HAP-1 (cell line): Measurements from ENCODE around the gene ADGRG2.

Experiments used
- DNase-seq, 2 experiments: peaks; one replicate each; pipeline ENCODE4 v3.0.0-alpha.2; 2016 to 2020; ENCODE audit warnings: low spot score in 2 of 2
- H3K27me3 ChIP-seq: fragments of 250-450 bp; sonication (Bioruptor Pico); 2 replicates; pipeline ENCODE4 v1.5.1; 2020; ENCODE audit warnings: low read depth, mild to moderate bottlenecking, moderate library complexity
- H3K36me3 ChIP-seq: fragments of 250-450 bp; sonication (Bioruptor Pico); replicated peaks from 2 replicates; pipeline ENCODE4 v1.5.1; 2020; ENCODE audit warnings: mild to moderate bottlenecking
- H3K4me1 ChIP-seq: fragments of 250-450 bp; sonication (Bioruptor Pico); 2 replicates; pipeline ENCODE4 v1.5.1; 2020; ENCODE audit warnings: mild to moderate bottlenecking
- H3K4me3 ChIP-seq: fragments of 250-450 bp; sonication (Bioruptor Pico); 2 replicates; pipeline ENCODE4 v1.5.1; 2020; ENCODE audit warnings: mild to moderate bottlenecking, moderate library complexity
- H3K9me3 ChIP-seq: fragments of 250-450 bp; sonication (Bioruptor Pico); 2 replicates; pipeline ENCODE4 v1.5.1; 2020; ENCODE audit warnings: mild to moderate bottlenecking, moderate library complexity
- in situ Hi-C: fragments of 300-500 bp; cut with MboI; formaldehyde crosslinking; loops from 3 replicates; pipeline ENCODE4 v1.14.3; 2020; ENCODE audit warnings: low sequenced_read_pairs, inconsistent platforms, mixed read lengths

The ADGRG2 gene

DNA sequence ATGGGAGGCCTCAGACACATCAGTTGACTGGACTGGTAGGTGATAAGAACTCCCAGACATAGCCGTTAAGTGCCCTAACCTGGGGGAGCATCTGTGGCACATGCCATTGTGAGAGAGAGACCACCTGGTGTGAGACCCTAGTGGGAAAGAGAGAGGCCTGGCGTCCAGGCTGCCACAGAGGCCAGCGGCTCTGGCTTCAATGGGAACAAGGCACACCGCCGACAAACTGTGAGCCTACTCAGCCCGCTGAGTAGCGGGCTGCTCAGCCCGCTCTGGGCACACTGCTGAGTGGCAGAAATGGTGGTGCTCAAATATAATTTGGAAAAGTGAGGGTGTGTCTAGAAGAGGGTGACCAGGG lies 172.3 kb downstream of the ADGRG2 start:
- Histone ChIP-seq H3K9me3 (no peaks in the 10 kb centered on the region), H3K4me1 (no peaks in the 10 kb centered on the region), H3K4me3 (no peak overlapping the region), H3K27me3 (no peaks in the 10 kb centered on the region), H3K36me3 (peaks cover 10% of the 10 kb centered on the region; the same call in 1 of the 2 replicates)
- DNase-seq = no peak
- in situ Hi-C loops = no loop called here

DNA sequence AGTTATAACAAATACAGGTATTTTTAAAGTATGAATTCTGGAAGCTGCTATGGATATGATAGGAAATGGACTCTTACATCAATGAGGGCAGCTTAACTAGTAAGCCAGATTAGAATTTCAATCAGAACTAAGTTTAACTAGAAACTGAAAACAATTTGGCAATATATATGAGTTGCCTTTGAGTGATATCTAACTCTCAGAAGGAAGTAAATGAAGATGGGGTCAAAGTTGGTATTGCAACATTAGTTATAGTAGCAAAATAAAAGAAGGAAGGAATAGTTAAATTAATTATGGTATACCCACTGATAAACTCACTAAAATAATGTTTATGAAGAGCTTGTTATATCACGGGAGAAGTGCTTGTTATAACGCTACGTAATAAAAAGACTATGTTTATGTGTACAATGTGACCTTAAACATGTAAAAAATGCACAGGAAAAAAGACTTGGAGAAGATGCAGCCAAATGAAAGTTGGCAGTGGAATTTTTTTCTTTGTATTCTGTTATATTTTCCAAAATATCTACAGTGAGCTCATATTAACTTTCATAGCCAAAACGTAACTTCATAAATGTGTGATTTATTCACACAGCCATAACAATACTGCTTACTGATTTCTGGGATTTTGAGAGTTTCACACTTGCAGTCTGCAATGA lies 172.9 kb downstream of the ADGRG2 start:
- DNase-seq = no peak
- H3K4me3 ChIP-seq = no peak overlapping the region
- no peaks in the 10 kb centered on the region for H3K27me3 ChIP-seq
- no peaks in the 10 kb centered on the region for H3K9me3 ChIP-seq
- peaks cover 10% of the 10 kb centered on the region; the same call in 1 of the 2 replicates for H3K36me3 ChIP-seq
- no peaks in the 10 kb centered on the region for H3K4me1 ChIP-seq
- in situ Hi-C loops = no loop called here

DNA sequence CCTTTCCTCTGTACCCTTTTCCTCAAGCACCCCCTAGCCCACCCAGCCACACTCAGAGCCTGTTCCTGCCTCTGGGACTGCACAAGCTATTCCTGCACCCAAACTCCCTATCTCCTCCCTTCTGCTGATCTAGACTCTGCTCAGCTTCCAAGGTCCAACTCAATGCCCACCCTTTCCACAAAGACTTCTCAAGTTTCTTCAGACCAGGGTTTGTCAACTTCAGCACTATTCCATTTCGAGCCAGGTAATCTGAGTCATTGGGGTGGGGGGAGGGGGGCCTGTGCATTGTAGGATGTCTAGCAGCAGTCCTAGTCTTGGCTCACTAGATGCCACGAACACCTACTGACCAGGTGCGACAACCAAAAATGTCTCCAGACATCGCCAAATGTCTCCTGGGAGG lies 175.7 kb downstream of the ADGRG2 start:
- Histone ChIP-seq H3K9me3 (no peaks in the 10 kb centered on the region), H3K27me3 (no peaks in the 10 kb centered on the region), H3K4me3 (no peak overlapping the region), H3K36me3 (peaks cover 9% of the 10 kb centered on the region), H3K4me1 (no peaks in the 10 kb centered on the region)
- in situ Hi-C loops = no loop called here
- no peak for DNase-seq

- in situ Hi-C loops = no loop called here
- Histone ChIP-seq H3K4me3 (no peak overlapping the region), H3K27me3 (no peaks in the 10 kb centered on the region), H3K9me3 (no peaks in the 10 kb centered on the region), H3K4me1 (no peaks in the 10 kb centered on the region), H3K36me3 (peaks cover 10% of the 10 kb centered on the region; the same call in 1 of the 2 replicates)
- no peak for DNase-seq
Observed at GRCh38 chrX:18946157-18946556, 176.1 kb downstream of the ADGRG2 start.

- H3K27me3 ChIP-seq = no peaks in the 10 kb centered on the region
- in situ Hi-C loops = no loop called here
- H3K4me3 ChIP-seq = no peak overlapping the region
- H3K9me3 ChIP-seq = no peaks in the 10 kb centered on the region
- DNase-seq = no peak
- peaks cover 14% of the 10 kb centered on the region for H3K36me3 ChIP-seq
- no peaks in the 10 kb centered on the region for H3K4me1 ChIP-seq
Observed at GRCh38 chrX:18945483-18945882, 176.8 kb downstream of the ADGRG2 start.

- in situ Hi-C loops = no loop called here
- H3K4me3 ChIP-seq = no peak overlapping the region
- no peaks in the 10 kb centered on the region for H3K4me1 ChIP-seq
- H3K9me3 ChIP-seq = no peaks in the 10 kb centered on the region
- H3K27me3 ChIP-seq = no peaks in the 10 kb centered on the region
- no peak for DNase-seq
- H3K36me3 ChIP-seq = peaks cover 14% of the 10 kb centered on the region
Observed at GRCh38 chrX:18944482-18944881, 177.8 kb downstream of the ADGRG2 start.

GRCh38 chrX:18941896-18942295 lies 180.4 kb downstream of the ADGRG2 start:
- Histone ChIP-seq H3K4me1 (no peaks in the 10 kb centered on the region), H3K4me3 (no peak overlapping the region), H3K36me3 (peaks cover 30% of the 10 kb centered on the region), H3K9me3 (no peaks in the 10 kb centered on the region), H3K27me3 (no peaks in the 10 kb centered on the region)
- in situ Hi-C loops = no loop called here
- DNase-seq = no peak
